A673 (cell line): ENCODE measurements around the gene SH3D21. TPM values are rescaled to one million over a fixed set of nuclear protein-coding genes. Genes with fewer than 3 reads are reported as not detected.

ENCODE experiments used
- BruUV-seq: library from RNA; stranded (reverse); fragments of 400-500 nt; replicated peaks from 2 replicates; lab custom pipeline; 2021; lab: Mats Ljungman, UMichigan
- CTCF ChIA-PET: fragments of 300-600 bp; sonication (Branson Sonifier 250); formaldehyde crosslinking; loops from one replicate; lab custom pipeline; 2022; ENCODE audit warnings: antibody characterized with exemption; lab: Charles Lee
- POLR2A ChIA-PET: fragments of 300-600 bp; sonication (Branson Sonifier 250); formaldehyde crosslinking; loops from one replicate; lab custom pipeline; 2022; ENCODE audit warnings: antibody characterized with exemption; ENCODE audit not compliant: low non-redundant PET; lab: Charles Lee
- DNase-seq: peaks from one replicate; pipeline ENCODE4 v3.0.0-alpha.2; 2015; ENCODE audit warnings: low spot score
- H3K27ac ChIP-seq: fragments of 200-600 bp; sonication (generic); 2 replicates; pipeline ENCODE4 v1.5.1; 2016; ENCODE audit warnings: mixed run types, low read depth, mild to moderate bottlenecking, mixed read lengths, antibody characterized with exemption, low read length; ENCODE audit not compliant: poor library complexity, severe bottlenecking
- H3K27me3 ChIP-seq: fragments of 200-600 bp; sonication (generic); replicated peaks from 2 replicates; pipeline ENCODE4 v1.6.1; 2017; ENCODE audit warnings: mixed run types, low read depth, mild to moderate bottlenecking, mixed read lengths, antibody characterized with exemption, low read length; ENCODE audit not compliant: insufficient read depth, poor library complexity
- H3K36me3 ChIP-seq: fragments of 200-600 bp; sonication (generic); 2 replicates; pipeline ENCODE4 v1.6.1; 2016; ENCODE audit warnings: mixed run types, mild to moderate bottlenecking, mixed read lengths, antibody characterized with exemption, low read length; ENCODE audit not compliant: insufficient read depth, poor library complexity, severe bottlenecking
- H3K4me1 ChIP-seq: fragments of 200-600 bp; sonication (generic); 2 replicates; pipeline ENCODE4 v1.6.1; 2017; ENCODE audit warnings: mixed run types, mild to moderate bottlenecking, mixed read lengths, antibody characterized with exemption, low read length; ENCODE audit not compliant: insufficient read depth, poor library complexity, severe bottlenecking
- H3K4me3 ChIP-seq: fragments of 200-600 bp; sonication (generic); 2 replicates; pipeline ENCODE4 v1.5.1; 2016; ENCODE audit warnings: low read depth, mixed run types, mild to moderate bottlenecking, mixed read lengths, low read length; ENCODE audit not compliant: poor library complexity, severe bottlenecking
- H3K9me3 ChIP-seq: fragments of 200-600 bp; sonication (generic); 2 replicates; pipeline ENCODE4 v1.6.1; 2016; ENCODE audit warnings: mixed run types, low read depth, mild to moderate bottlenecking, mixed read lengths, antibody characterized with exemption, low read length; ENCODE audit not compliant: poor library complexity, severe bottlenecking
- CTCF ChIP-seq: fragments of 300-800, 200-600 bp; sonication (generic); conservative IDR thresholded peaks from 2 replicates; pipeline ENCODE4 v1.5.1; 2017; ENCODE audit warnings: low read depth, mild to moderate bottlenecking, antibody characterized with exemption, low read length, moderate library complexity, mixed read lengths
- EZH2 ChIP-seq: fragments of 200-600 bp; sonication (generic); IDR thresholded peaks from 2 replicates; pipeline ENCODE4 v1.6.1; 2017; ENCODE audit warnings: borderline replicate concordance, low read depth, mild to moderate bottlenecking, mixed read lengths, antibody characterized with exemption, low read length; ENCODE audit not compliant: poor library complexity, severe bottlenecking
- intact Hi-C: fragments of 100-400 bp; cut with micrococcal nuclease; formaldehyde crosslinking; loops from one replicate; pipeline ENCODE4 v1.10.0; 2022; ENCODE audit not compliant: unreplicated experiment
- total RNA-seq: library from RNA; stranded (reverse); gene quantifications from 2 replicates; pipeline ENCODE4 v1.2.3, GENCODE V29; 2021

Gene SH3D21
- total RNA-seq, 1 experiment from 2014 or later: 2.9 TPM

GRCh38 chr1:36287595-36287994 is 18.6 kb upstream of the SH3D21 start:
- no peak for DNase-seq
- H3K4me3 ChIP-seq: no peak overlapping the region
- ChIA-PET CTCF (interaction anchor here (0.6 kb wide), 1 partner anchor 130 kb away, joined by 4 read pairs; no protein-coding TSS in a partner anchor), POLR2A (no interaction called here)
- H3K36me3 ChIP-seq: peaks cover 95% of the 10 kb centered on the region
- no peak overlapping the region for H3K27ac ChIP-seq
- H3K27me3 ChIP-seq: no peaks in the 10 kb centered on the region
- TF ChIP-seq EZH2 (no peak), CTCF (no peak)
- intact Hi-C loops: no loop called here
- no TSS peak for BruUV-seq
- H3K9me3 ChIP-seq: no peaks in the 10 kb centered on the region
- peaks cover 15% of the 10 kb centered on the region for H3K4me1 ChIP-seq

GRCh38 chr1:36295390-36295789 is 10.8 kb upstream of the SH3D21 start:
- TF ChIP-seq CTCF (no peak), EZH2 (no peak)
- POLR2A ChIA-PET: no interaction called here
- Histone ChIP-seq H3K27ac (no peak overlapping the region), H3K9me3 (no peaks in the 10 kb centered on the region), H3K4me1 (peaks cover 9% of the 10 kb centered on the region), H3K36me3 (peaks cover 78% of the 10 kb centered on the region), H3K4me3 (no peak overlapping the region), H3K27me3 (no peaks in the 10 kb centered on the region)
- CTCF ChIA-PET: no interaction called here
- intact Hi-C loops: no loop called here
- DNase-seq: no peak
- no TSS peak for BruUV-seq

GRCh38 chr1:36297062-36297461 is 9.1 kb upstream of the SH3D21 start:
- H3K27ac ChIP-seq: no peak overlapping the region
- H3K36me3 ChIP-seq: peaks cover 78% of the 10 kb centered on the region
- CTCF ChIA-PET: no interaction called here
- TF ChIP-seq EZH2 (no peak), CTCF (no peak)
- H3K4me3 ChIP-seq: no peak overlapping the region
- no peaks in the 10 kb centered on the region for H3K27me3 ChIP-seq
- no TSS peak for BruUV-seq
- DNase-seq: no peak
- no peaks in the 10 kb centered on the region for H3K9me3 ChIP-seq
- POLR2A ChIA-PET: no interaction called here
- intact Hi-C loops: no loop called here
- H3K4me1 ChIP-seq: peaks cover 9% of the 10 kb centered on the region
